H9 (cell line): Measurements from ENCODE around the gene GFRA1. TPM values are rescaled to one million over a fixed set of nuclear protein-coding genes. Genes with fewer than 3 reads are reported as not detected.

Experiments
- DNase-seq: peaks from one replicate; pipeline ENCODE4 v3.0.0-alpha.2; 2017
- H2AFZ ChIP-seq: one replicate; pipeline ENCODE4 v1.6.1; 2013; ENCODE audit warnings: mild to moderate bottlenecking, low read length, control low read depth, moderate library complexity
- H2AK5ac ChIP-seq: 2 replicates; pipeline ENCODE4 v1.6.1; 2013; ENCODE audit warnings: low read length, control low read depth, mixed read lengths; ENCODE audit not compliant: insufficient read length
- H2BK120ac ChIP-seq: one replicate; pipeline ENCODE4 v1.6.1; 2013; ENCODE audit warnings: low read depth, mild to moderate bottlenecking, low read length, control low read depth, inconsistent platforms; ENCODE audit not compliant: poor library complexity, severe bottlenecking
- H2BK12ac ChIP-seq: 2 replicates; pipeline ENCODE4 v1.6.1; 2013; ENCODE audit warnings: low read length, control low read depth, mixed read lengths, low read depth; ENCODE audit not compliant: insufficient read length
- H2BK15ac ChIP-seq: 2 replicates; pipeline ENCODE4 v1.6.1; 2013; ENCODE audit warnings: low read depth, low read length, control low read depth
- H2BK20ac ChIP-seq: one replicate; pipeline ENCODE4 v1.6.1; 2013; ENCODE audit warnings: low read depth, mild to moderate bottlenecking, low read length, control low read depth, inconsistent platforms; ENCODE audit not compliant: poor library complexity, severe bottlenecking
- H2BK5ac ChIP-seq: 2 replicates; pipeline ENCODE4 v1.6.1; 2013; ENCODE audit warnings: low read length, control low read depth, mixed read lengths; ENCODE audit not compliant: insufficient read length
- H3K14ac ChIP-seq: 2 replicates; pipeline ENCODE4 v1.6.1; 2013; ENCODE audit warnings: low read length, control low read depth; ENCODE audit not compliant: insufficient read depth
- H3K18ac ChIP-seq: 2 replicates; pipeline ENCODE4 v1.6.1; 2013; ENCODE audit warnings: low read depth, mild to moderate bottlenecking, mixed read lengths, low read length, control low read depth; ENCODE audit not compliant: insufficient read length
- H3K23ac ChIP-seq: 2 replicates; pipeline ENCODE4 v1.6.1; 2013; ENCODE audit warnings: low read length, control low read depth, mixed read lengths, low read depth; ENCODE audit not compliant: insufficient read length
- H3K23me2 ChIP-seq: 2 replicates; pipeline ENCODE4 v1.6.1; 2013; ENCODE audit warnings: low read depth, mild to moderate bottlenecking, mixed read lengths, low read length, control low read depth; ENCODE audit not compliant: insufficient read length, poor library complexity, severe bottlenecking
- H3K27ac ChIP-seq: 2 replicates; pipeline ENCODE4 v1.5.1; 2013; ENCODE audit warnings: low read length, control low read depth, mixed read lengths, low read depth; ENCODE audit not compliant: insufficient read length
- H3K27me3 ChIP-seq: 2 replicates; pipeline ENCODE4 v1.6.1; 2013; ENCODE audit warnings: low read length, control low read depth, inconsistent platforms; ENCODE audit not compliant: insufficient read depth
- H3K4ac ChIP-seq: 2 replicates; pipeline ENCODE4 v1.6.1; 2013; ENCODE audit warnings: low read depth, mild to moderate bottlenecking, control low read depth, inconsistent platforms, low read length, moderate library complexity
- H3K4me1 ChIP-seq: 2 replicates; pipeline ENCODE4 v1.6.1; 2013; ENCODE audit warnings: low read length, control low read depth, inconsistent platforms; ENCODE audit not compliant: insufficient read depth
- H3K4me2 ChIP-seq: 2 replicates; pipeline ENCODE4 v1.6.1; 2013; ENCODE audit warnings: low read length, control low read depth, mixed read lengths; ENCODE audit not compliant: insufficient read length, insufficient read depth
- H3K56ac ChIP-seq: 2 replicates; pipeline ENCODE4 v1.6.1; 2013; ENCODE audit warnings: low read depth, mild to moderate bottlenecking, mixed read lengths, low read length, control low read depth; ENCODE audit not compliant: insufficient read length
- H3K79me1 ChIP-seq: 2 replicates; pipeline ENCODE4 v1.6.1; 2013; ENCODE audit warnings: low read depth, mild to moderate bottlenecking, moderate library complexity, low read length, control low read depth, inconsistent platforms; ENCODE audit not compliant: insufficient read depth, poor library complexity, severe bottlenecking
- H3K79me2 ChIP-seq: 2 replicates; pipeline ENCODE4 v1.6.1; 2013; ENCODE audit warnings: low read length, control low read depth, inconsistent platforms; ENCODE audit not compliant: insufficient read depth
- H3K9ac ChIP-seq: 2 replicates; pipeline ENCODE4 v1.6.1; 2013; ENCODE audit warnings: low read length, control low read depth, mixed read lengths; ENCODE audit not compliant: insufficient read length; ENCODE audit errors: extremely low read depth
- H3K9me3 ChIP-seq: one replicate; pipeline ENCODE4 v1.6.1; 2013; ENCODE audit warnings: low read depth, low read length, inconsistent platforms; ENCODE audit not compliant: control insufficient read depth
- H3T11ph ChIP-seq: one replicate; pipeline ENCODE4 v1.6.1; 2013; ENCODE audit warnings: mild to moderate bottlenecking, low read length, control low read depth, inconsistent platforms
- H4K20me1 ChIP-seq: one replicate; pipeline ENCODE4 v1.6.1; 2013; ENCODE audit not compliant: control insufficient read depth, insufficient read length, insufficient read depth
- H4K5ac ChIP-seq: 2 replicates; pipeline ENCODE4 v1.6.1; 2013; ENCODE audit warnings: low read depth, mild to moderate bottlenecking, mixed read lengths, low read length, control low read depth; ENCODE audit not compliant: insufficient read length
- H4K8ac ChIP-seq: replicated peaks from 2 replicates; pipeline ENCODE4 v1.6.1; 2013; ENCODE audit warnings: low read length, control low read depth, mixed read lengths, low read depth; ENCODE audit not compliant: insufficient read length
- H4K91ac ChIP-seq: 2 replicates; pipeline ENCODE4 v1.6.1; 2013; ENCODE audit warnings: low read depth, mild to moderate bottlenecking, moderate library complexity, mixed read lengths, low read length, control low read depth; ENCODE audit not compliant: insufficient read length
- H3K27ac Mint-ChIP-seq, 3 experiments: 2 replicates in 2 of 3; 3 replicates in 1 of 3; pipeline ENCODE4 v1.8.0; 2020 to 2021; ENCODE audit warnings: mixed read lengths in 3 of 3, mild to moderate bottlenecking in 1 of 3, moderate library complexity in 1 of 3
- H3K27me3 Mint-ChIP-seq: 2 replicates; pipeline ENCODE4 v1.8.0; 2021; ENCODE audit warnings: low read depth, mild to moderate bottlenecking, moderate library complexity, mixed read lengths
- H3K36me3 Mint-ChIP-seq, 3 experiments: 2 replicates in 2 of 3; 3 replicates in 1 of 3; pipeline ENCODE4 v1.8.0; 2020 to 2021; ENCODE audit warnings: low read depth in 3 of 3, mixed read lengths in 3 of 3; ENCODE audit not compliant: insufficient read depth in 1 of 3
- H3K4me1 Mint-ChIP-seq, 2 experiments: 2 replicates each; pipeline ENCODE4 v1.8.0; 2020; ENCODE audit warnings: mixed read lengths in 2 of 2
- H3K4me3 Mint-ChIP-seq, 2 experiments: 2 replicates in 1 of 2; 3 replicates in 1 of 2; pipeline ENCODE4 v1.8.0; 2020 to 2021; ENCODE audit warnings: mild to moderate bottlenecking in 2 of 2, mixed read lengths in 2 of 2, moderate library complexity in 1 of 2
- H3K9me3 Mint-ChIP-seq, 2 experiments: 2 replicates in 1 of 2; 3 replicates in 1 of 2; pipeline ENCODE4 v1.8.0; 2020; ENCODE audit warnings: mild to moderate bottlenecking in 2 of 2, mixed read lengths in 2 of 2, moderate library complexity in 1 of 2
- WGBS: extraction: QIAGEN DNeasy Blood & Tissue Kit; methylation state at CpG from one replicate; pipeline ENCODE4 v1.1.7; 2013; ENCODE audit warnings: missing lambda C conversion rate, low lambda C conversion rate, mixed read lengths; ENCODE audit not compliant: insufficient read length; ENCODE audit errors: extremely low coverage; 5-methylcytosine and 5-hydroxymethylcytosine counted together
- total RNA-seq: library from RNA; stranded (reverse); gene quantifications from 2 replicates; pipeline ENCODE4 v1.2.1, GENCODE V29; 2021
- TF ChIP-seq, protein P1 (sequence below): fragments of 200-600 bp; sonication (generic); conservative IDR thresholded peaks from 3 replicates; pipeline ENCODE4 v1.8.0; 2021; ENCODE audit warnings: antibody characterized with exemption, mild to moderate bottlenecking

GFRA1 gene
- total RNA-seq, 1 experiment from 2014 or later = 0.24 TPM

DNA sequence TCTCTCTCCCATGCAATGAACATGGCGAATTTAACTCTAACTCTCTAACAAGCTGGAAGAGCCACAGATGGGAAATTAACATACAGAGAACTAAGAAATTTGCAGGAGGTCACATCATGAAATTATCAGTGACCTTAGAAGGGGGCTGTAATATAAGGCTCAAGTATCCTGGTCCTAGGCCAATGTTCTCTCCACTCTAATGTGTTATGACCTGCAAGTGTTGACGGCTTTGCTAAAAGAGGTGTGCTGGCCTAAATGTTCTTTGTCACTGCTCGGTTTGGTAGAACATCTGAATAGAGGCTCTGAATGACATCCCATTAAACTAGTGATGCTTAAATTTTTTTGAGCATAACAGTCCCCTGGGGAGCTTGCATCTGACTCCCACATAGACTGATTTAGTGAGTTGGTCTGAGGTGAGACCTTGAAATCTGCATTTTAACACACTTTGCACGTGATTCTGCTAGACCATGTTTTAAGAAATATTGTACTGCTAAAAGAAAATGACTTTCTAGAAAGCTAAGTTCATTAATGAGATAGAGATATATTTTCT, 129.3 kb downstream of the GFRA1 start:
- Histone ChIP-seq H2AFZ (no peak overlapping the region), H3K27me3 (no peaks in the 10 kb centered on the region), H4K91ac (no peak overlapping the region), H3K9ac (no peak overlapping the region), H3K79me2 (no peaks in the 10 kb centered on the region), H3K4ac (no peak overlapping the region), H4K5ac (no peak overlapping the region), H3K18ac (no peak overlapping the region), H3K4me2 (no peak overlapping the region), H3K27ac (no peak overlapping the region), H3K79me1 (no peaks in the 10 kb centered on the region), H3K23me2 (no peaks in the 10 kb centered on the region), H4K8ac (no peak overlapping the region), H2BK120ac (no peak overlapping the region), H4K20me1 (no peaks in the 10 kb centered on the region), H3K23ac (no peak overlapping the region), H2AK5ac (no peak overlapping the region), H2BK20ac (no peak overlapping the region), H2BK12ac (no peak overlapping the region), H3K4me1 (no peaks in the 10 kb centered on the region; the same call in 1 of the 2 replicates), H3T11ph (no peak overlapping the region), H3K14ac (no peak overlapping the region), H2BK15ac (no peak overlapping the region), H3K56ac (no peak overlapping the region), H3K9me3 (no peaks in the 10 kb centered on the region), H2BK5ac (no peak overlapping the region)
- Mint-ChIP-seq H3K4me3 (no peak overlapping the region), H3K27ac (no peak overlapping the region), H3K36me3 (no peaks in the 10 kb centered on the region), H3K9me3 (no peaks in the 10 kb centered on the region; a peak in 1 of 5 replicates), H3K4me1 (peaks cover 8 to 14% of the 10 kb centered on the region in 2 experiments), H3K27me3 (peaks cover 2% of the 10 kb centered on the region; the same call in 1 of the 2 replicates)
- no CpG with 5 or more reads among the region's 4 CpGs for WGBS
- TF ChIP-seq, protein P1, sequence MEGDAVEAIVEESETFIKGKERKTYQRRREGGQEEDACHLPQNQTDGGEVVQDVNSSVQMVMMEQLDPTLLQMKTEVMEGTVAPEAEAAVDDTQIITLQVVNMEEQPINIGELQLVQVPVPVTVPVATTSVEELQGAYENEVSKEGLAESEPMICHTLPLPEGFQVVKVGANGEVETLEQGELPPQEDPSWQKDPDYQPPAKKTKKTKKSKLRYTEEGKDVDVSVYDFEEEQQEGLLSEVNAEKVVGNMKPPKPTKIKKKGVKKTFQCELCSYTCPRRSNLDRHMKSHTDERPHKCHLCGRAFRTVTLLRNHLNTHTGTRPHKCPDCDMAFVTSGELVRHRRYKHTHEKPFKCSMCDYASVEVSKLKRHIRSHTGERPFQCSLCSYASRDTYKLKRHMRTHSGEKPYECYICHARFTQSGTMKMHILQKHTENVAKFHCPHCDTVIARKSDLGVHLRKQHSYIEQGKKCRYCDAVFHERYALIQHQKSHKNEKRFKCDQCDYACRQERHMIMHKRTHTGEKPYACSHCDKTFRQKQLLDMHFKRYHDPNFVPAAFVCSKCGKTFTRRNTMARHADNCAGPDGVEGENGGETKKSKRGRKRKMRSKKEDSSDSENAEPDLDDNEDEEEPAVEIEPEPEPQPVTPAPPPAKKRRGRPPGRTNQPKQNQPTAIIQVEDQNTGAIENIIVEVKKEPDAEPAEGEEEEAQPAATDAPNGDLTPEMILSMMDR = no peak
- DNase-seq = no peak
